K562 (cell line): ENCODE results near the gene VKORC1. TPM values are rescaled to one million over a fixed set of nuclear protein-coding genes. Genes with fewer than 3 reads are reported as not detected.

Experiments
- ATAC-seq: fragments of 200-7000 bp; cut with Tn5 transposase; 3 replicates; pipeline ENCODE4 v1.9.1; 2020; ENCODE audit warnings: moderate library complexity
- BruUV-seq: library from RNA; stranded (reverse); fragments of 400-500 nt; replicated peaks from 2 replicates; lab custom pipeline; 2021; lab: Mats Ljungman, UMichigan
- CTCF ChIA-PET: fragments of 300-600 bp; formaldehyde crosslinking; extraction: SDS; loops from one replicate; lab custom pipeline; 2021; ENCODE audit warnings: low intra/inter-chr PET ratio; lab: Yijun Ruan, JAX
- POLR2A ChIA-PET: fragments of 300-600, 350-650 bp; sonication (Branson Sonifier 250); formaldehyde crosslinking; extraction: SDS; loops from one replicate; lab custom pipeline; 2021; ENCODE audit warnings: antibody characterized with exemption, inconsistent platforms; lab: Yijun Ruan, JAX
- DNase-seq, 4 experiments: peaks; one replicate each; pipeline versions ENCODE4 v3.0.0 to v3.0.0-alpha.2; 2011 to 2018; ENCODE audit warnings: low spot score in 3 of 4, mixed read lengths in 3 of 4; ENCODE audit errors: extremely low read depth in 1 of 4
- FAIRE-seq: peaks from 2 replicates; lab custom pipeline; 2011; peaks lifted over from hg19 to GRCh38; lab: Jason Lieb, UNC
- H2AFZ ChIP-seq: 2 replicates; pipeline ENCODE4 v1.6.0; 2011; ENCODE audit warnings: low read depth, low read length, control low read depth, inconsistent platforms
- H3K27ac ChIP-seq: fragments of 200-600 bp; 3 replicates; pipeline ENCODE4 v1.8.0; 2011; ENCODE audit warnings: low read depth, mild to moderate bottlenecking, control low read depth, inconsistent platforms, low read length, moderate library complexity, mixed read lengths; ENCODE audit errors: extremely low read depth
- H3K27me3 ChIP-seq, 2 experiments: fragments of 300-600 bp in 1 of 2; 2 replicates in 1 of 2; 3 replicates in 1 of 2; pipeline versions ENCODE4 v1.6.0 to v1.8.0; 2011; ENCODE audit warnings: inconsistent platforms in 2 of 2, low read length in 2 of 2, mild to moderate bottlenecking in 1 of 2, mixed read lengths in 1 of 2, moderate library complexity in 1 of 2; ENCODE audit not compliant: control insufficient read depth in 2 of 2, insufficient read depth in 2 of 2
- H3K36me3 ChIP-seq: fragments of 300-600 bp; 3 replicates; pipeline ENCODE4 v1.8.0; 2011; ENCODE audit warnings: mild to moderate bottlenecking, low read length, inconsistent platforms; ENCODE audit not compliant: control insufficient read depth, insufficient read depth
- H3K4me1 ChIP-seq, 2 experiments: fragments of 200-600 bp in 1 of 2; replicated peaks in 1 of 2; 2 replicates in 1 of 2; 3 replicates in 1 of 2; pipeline versions ENCODE4 v1.5.1 to v1.8.0; 2011; ENCODE audit warnings: inconsistent platforms in 2 of 2, low read length in 2 of 2, mild to moderate bottlenecking in 1 of 2, mixed read lengths in 1 of 2, moderate library complexity in 1 of 2; ENCODE audit not compliant: control insufficient read depth in 2 of 2, insufficient read depth in 2 of 2
- H3K4me2 ChIP-seq: 2 replicates; pipeline ENCODE4 v1.6.1; 2011; ENCODE audit warnings: low read length, control low read depth, inconsistent platforms, mixed read lengths; ENCODE audit not compliant: insufficient read depth
- H3K4me3 ChIP-seq: fragments of 200-600 bp; sonication (generic), shearing (Covaris generic); 2 replicates; pipeline ENCODE4 v1.5.1; 2016; ENCODE audit warnings: control low read depth, inconsistent platforms
- H3K79me2 ChIP-seq: fragments of 200-600 bp; 3 replicates; pipeline ENCODE4 v1.8.0; 2011; ENCODE audit warnings: low read length, inconsistent platforms; ENCODE audit not compliant: control insufficient read depth, insufficient read depth
- H3K9ac ChIP-seq, 2 experiments: 2 replicates each; pipeline versions ENCODE4 v1.6.0 to v1.6.1; 2011; ENCODE audit warnings: low read depth in 2 of 2, low read length in 2 of 2, control low read depth in 1 of 2, inconsistent platforms in 1 of 2, mild to moderate bottlenecking in 1 of 2, mixed read lengths in 1 of 2; ENCODE audit not compliant: insufficient read depth in 1 of 2
- H3K9me1 ChIP-seq: one replicate; pipeline ENCODE4 v1.6.0; 2011; ENCODE audit warnings: inconsistent platforms, mild to moderate bottlenecking, low read length, moderate library complexity; ENCODE audit not compliant: control insufficient read depth, insufficient read depth
- H3K9me3 ChIP-seq: replicated peaks from 2 replicates; pipeline ENCODE4 v1.5.1; 2011; ENCODE audit warnings: low read depth, low read length, inconsistent platforms; ENCODE audit not compliant: control insufficient read depth, insufficient read depth
- H4K20me1 ChIP-seq: replicated peaks from 2 replicates; pipeline ENCODE4 v1.6.1; 2011; ENCODE audit warnings: low read length, inconsistent platforms, mixed read lengths; ENCODE audit not compliant: control insufficient read depth, insufficient read depth
- FOSL1 ChIP-seq: fragments of 200-800 bp; sonication (Bioruptor generic); conservative IDR thresholded peaks from 2 replicates; pipeline ENCODE4 v1.6.1; 2016; ENCODE audit warnings: missing genetic modification characterization, missing compliant biosample characterization
- FOXM1 ChIP-seq, 2 experiments: fragments of 450-650 bp in 1 of 2; sonication (generic) in 1 of 2; formaldehyde crosslinking in 1 of 2; IDR thresholded peaks; 2 replicates each; pipeline versions ENCODE4 v1.6.1 to v1.9.0; 2017 to 2022; ENCODE audit warnings: low read depth in 2 of 2, mild to moderate bottlenecking in 2 of 2, missing genetic modification reagents in 1 of 2, moderate library complexity in 1 of 2
- MCM2 ChIP-seq: fragments of 450-650 bp; IDR thresholded peaks from 2 replicates; pipeline ENCODE4 v1.6.1; 2017; ENCODE audit warnings: low read depth, mild to moderate bottlenecking
- RBM25 ChIP-seq: fragments of 200-400 bp; formaldehyde crosslinking; IDR thresholded peaks from 2 replicates; pipeline ENCODE4 v1.6.1; 2018; ENCODE audit warnings: low read length, low read depth, moderate library complexity; ENCODE audit not compliant: severe bottlenecking
- YY1 ChIP-seq, 3 experiments: IDR thresholded peaks; 2 replicates each; pipeline ENCODE4 v1.6.1; 2011; ENCODE audit warnings: low read length in 2 of 3, mild to moderate bottlenecking in 2 of 3, moderate library complexity in 2 of 3, borderline replicate concordance in 1 of 3, control low read depth in 1 of 3, low read depth in 1 of 3; ENCODE audit not compliant: insufficient read depth in 3 of 3, insufficient replicate concordance in 2 of 3, control insufficient read depth in 1 of 3, insufficient read length in 1 of 3; ENCODE audit errors: extremely low read depth in 1 of 3
- WGBS: fragments of 100-300 bp; shearing (Covaris generic); methylation state at CpG from one replicate; pipeline ENCODE4 v1.1.6; 2016; ENCODE audit warnings: low coverage, mixed read lengths; ENCODE audit not compliant: insufficient coverage; ENCODE audit errors: missing lambda C conversion rate; 5-methylcytosine and 5-hydroxymethylcytosine counted together
- in situ Hi-C: fragments of 300-500 bp; cut with MboI; formaldehyde crosslinking; loops from 4 replicates; pipeline ENCODE4 v1.15.0; 2018; ENCODE audit warnings: inconsistent platforms, mixed read lengths
- intact Hi-C: fragments of 100-400 bp; cut with micrococcal nuclease; formaldehyde crosslinking; loops from 2 replicates; pipeline ENCODE4 v1.14.2; 2022
- polyA plus RNA-seq, 8 experiments: library from polyadenylated mRNA; depleted of rRNA in 4 of 8; stranded (reverse) in 5 of 8; unstranded in 3 of 8; fragments of >200 nt; fragmentation: Nextera tagmentation in 2 of 8; fragmentation: Illumina TruSeq in 1 of 8; extraction: Ambion mirVana in 2 of 8; extraction: Trizol in 1 of 8; gene quantifications; 2 replicates each; pipeline versions ENCODE4 v1.2.1 to v1.2.3, GENCODE V29; 2011 to 2014; ENCODE audit warnings: inconsistent platforms in 1 of 8, missing spikeins in 1 of 8
- total RNA-seq, 7 experiments: library from RNA; depleted of rRNA in 6 of 7; stranded (reverse); fragments of >200 nt in 6 of 7; fragmentation: Illumina TruSeq in 2 of 7; extraction: Trizol in 2 of 7; gene quantifications; 2 replicates each; pipeline versions ENCODE4 v1.2.1 to v1.2.3, GENCODE V29; 2011 to 2021; ENCODE audit warnings: low replicate concordance in 1 of 7

The VKORC1 gene
- total and polyA plus RNA-seq, 9 of the 15 experiments (the other 6 are each of a cell fraction or from before 2014, with no cell fraction given) = 30.0 to 119 (median 62.1) TPM

DNA sequence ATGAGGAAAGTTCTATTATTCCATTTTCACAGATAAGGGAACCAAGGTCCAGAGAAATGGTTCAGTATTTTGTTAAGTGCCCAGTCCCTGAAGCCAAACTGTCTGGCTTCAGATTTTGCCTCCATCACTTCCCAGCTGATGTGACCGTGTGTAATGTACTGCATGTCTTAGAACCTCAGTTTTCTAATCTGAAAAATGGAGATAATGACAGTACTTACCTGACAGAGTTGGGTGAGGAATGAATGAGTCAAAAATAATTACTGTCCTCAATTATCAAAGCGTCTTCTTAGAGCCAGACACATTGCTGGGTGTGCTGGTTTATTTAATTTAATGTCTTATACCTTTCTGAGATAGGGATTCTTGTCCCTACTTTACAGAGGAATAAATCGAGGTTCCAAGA is 27.3 kb downstream of the VKORC1 start:
- BruUV-seq = no TSS peak
- Histone ChIP-seq H3K79me2 (peaks cover 48% of the 10 kb centered on the region), H3K9me3 (no peaks in the 10 kb centered on the region), H3K4me3 (no peak overlapping the region), H2AFZ (no peak overlapping the region), H3K27me3 (no peaks in the 10 kb centered on the region), H3K9me1 (no peaks in the 10 kb centered on the region), H3K27ac (no peak overlapping the region), H3K4me2 (no peak overlapping the region), H3K4me1 (peaks cover 7 to 13% of the 10 kb centered on the region in 2 experiments; a peak in 4 of 5 replicates), H4K20me1 (no peaks in the 10 kb centered on the region), H3K36me3 (peaks cover 21% of the 10 kb centered on the region; the same call in 2 of the 3 replicates), H3K9ac (no peak overlapping the region)
- FAIRE-seq (no peak), ATAC-seq (no peak), DNase-seq (no peak)
- peak; percentile 42 for TF ChIP-seq RBM25
- no peak for TF ChIP-seq FOXM1 (IDR thresholded peaks at IDR 0.05; ENCODE audit: low read depth)
- TF ChIP-seq FOXM1 (CRISPR knock-in tag; IDR thresholded peaks at IDR 0.05; ENCODE audit: low read depth) = no peak
- intact Hi-C loops = no loop called here
- WGBS = 57% methylated on average over 3 of the region's 3 CpGs
- in situ Hi-C loops = no loop called here
- ChIA-PET POLR2A (interaction anchor here (0.6 to 2.2 kb wide), 5 partner anchors 8 to 112 kb away, joined by 3 to 7 read pairs (median 4); partner anchors contain the start of gene FUS), CTCF (no interaction called here)

- Histone ChIP-seq H3K9me1 (no peaks in the 10 kb centered on the region), H3K9me3 (no peaks in the 10 kb centered on the region), H3K36me3 (peaks cover 42% of the 10 kb centered on the region; the same call in 2 of the 3 replicates), H3K27me3 (no peaks in the 10 kb centered on the region), H3K4me2 (no peak overlapping the region), H2AFZ (no peak overlapping the region), H3K4me3 (no peak overlapping the region), H3K27ac (no peak overlapping the region), H3K4me1 (peaks cover 0 to 19% of the 10 kb centered on the region in 2 experiments; a peak in 3 of 5 replicates), H4K20me1 (no peaks in the 10 kb centered on the region), H3K79me2 (peaks cover 36% of the 10 kb centered on the region), H3K9ac (peak overlapping the region in 1 of 2 experiments; percentile 27; a peak in 1 of 4 replicates)
- in situ Hi-C loops = no loop called here
- ATAC-seq = no peak
- intact Hi-C loops = no loop called here
- no peak for DNase-seq
- TF ChIP-seq FOSL1 (tag) = peak; percentile 68
- TF ChIP-seq YY1 (IDR thresholded peaks at IDR 0.05; ENCODE audit: borderline replicate concordance in 1 of 3, control insufficient read depth in 1 of 3, extremely low read depth in 1 of 3, insufficient read depth in 3 of 3, insufficient read length in 1 of 3, insufficient replicate concordance in 2 of 3, low read depth in 1 of 3, low read length in 2 of 3) = peak in 1 of 3 experiments; percentile 13
- TF ChIP-seq MCM2 = no peak
- peak; percentile 11 for FAIRE-seq
- CTCF ChIA-PET = no interaction called here
- WGBS = 75% methylated on average over 4 of the region's 4 CpGs
- no TSS peak for BruUV-seq
- POLR2A ChIA-PET = interaction anchor here (1.3 kb wide), 1 partner anchor 115 kb away, joined by 3 read pairs; the partner anchor contains the start of gene FUS
These were observed 29.6 kb downstream of the VKORC1 start for GRCh38 chr16:31064882-31065461.
